Esophagus (tissue), 2 donors: ENCODE results near the gene C8G. TPM values are rescaled to one million over a fixed set of nuclear protein-coding genes. Genes with fewer than 3 reads are reported as not detected.

Experiments used
- H3K27ac ChIP-seq, 2 donors: one replicate each; pipeline ENCODE4 v1.5.1; 2013; ENCODE audit warnings: low read depth in 2 of 2, mild to moderate bottlenecking in 2 of 2, inconsistent platforms in 1 of 2, low read length in 1 of 2, moderate library complexity in 1 of 2
- H3K27me3 ChIP-seq, 2 donors: one replicate each; pipeline ENCODE4 v1.6.1; 2013; ENCODE audit warnings: low read length in 2 of 2, control low read depth in 1 of 2, mild to moderate bottlenecking in 1 of 2; ENCODE audit not compliant: insufficient read depth in 2 of 2, control insufficient read depth in 1 of 2
- H3K36me3 ChIP-seq, 2 donors: one replicate each; pipeline ENCODE4 v1.6.1; 2013; ENCODE audit warnings: low read length in 1 of 2; ENCODE audit not compliant: control insufficient read depth in 2 of 2, insufficient read depth in 2 of 2
- H3K4me1 ChIP-seq, 2 donors: one replicate each; pipeline ENCODE4 v1.6.1; 2013; ENCODE audit warnings: low read length in 1 of 2; ENCODE audit not compliant: control insufficient read depth in 2 of 2, insufficient read depth in 2 of 2
- H3K4me3 ChIP-seq, 2 donors: one replicate each; pipeline ENCODE4 v1.5.1; 2013; ENCODE audit warnings: low read length in 2 of 2, mild to moderate bottlenecking in 2 of 2, low read depth in 1 of 2, moderate library complexity in 1 of 2
- H3K9me3 ChIP-seq, 2 donors: one replicate each; pipeline ENCODE4 v1.6.1; 2013; ENCODE audit warnings: mild to moderate bottlenecking in 2 of 2, low read depth in 1 of 2, low read length in 1 of 2, moderate library complexity in 1 of 2; ENCODE audit not compliant: control insufficient read depth in 2 of 2, insufficient read depth in 1 of 2
- WGBS, 2 donors: extraction: QIAGEN DNeasy Blood & Tissue Kit; methylation state at CpG; one replicate each; pipeline ENCODE4 v1.1.7; 2013; 5-methylcytosine and 5-hydroxymethylcytosine counted together
- polyA plus RNA-seq, 2 donors: library from polyadenylated mRNA; stranded (reverse); fragments of 200-250 nt; gene quantifications; one replicate each; pipeline ENCODE4 v1.2.3, GENCODE V29; 2013
- donor health status: healthy with polysubstance abuse.
- donor health status: Bipolar disorder and iron deficiency.

C8G gene
- polyA plus RNA-seq, 2 donors = 1.2 to 1.8 TPM

DNA sequence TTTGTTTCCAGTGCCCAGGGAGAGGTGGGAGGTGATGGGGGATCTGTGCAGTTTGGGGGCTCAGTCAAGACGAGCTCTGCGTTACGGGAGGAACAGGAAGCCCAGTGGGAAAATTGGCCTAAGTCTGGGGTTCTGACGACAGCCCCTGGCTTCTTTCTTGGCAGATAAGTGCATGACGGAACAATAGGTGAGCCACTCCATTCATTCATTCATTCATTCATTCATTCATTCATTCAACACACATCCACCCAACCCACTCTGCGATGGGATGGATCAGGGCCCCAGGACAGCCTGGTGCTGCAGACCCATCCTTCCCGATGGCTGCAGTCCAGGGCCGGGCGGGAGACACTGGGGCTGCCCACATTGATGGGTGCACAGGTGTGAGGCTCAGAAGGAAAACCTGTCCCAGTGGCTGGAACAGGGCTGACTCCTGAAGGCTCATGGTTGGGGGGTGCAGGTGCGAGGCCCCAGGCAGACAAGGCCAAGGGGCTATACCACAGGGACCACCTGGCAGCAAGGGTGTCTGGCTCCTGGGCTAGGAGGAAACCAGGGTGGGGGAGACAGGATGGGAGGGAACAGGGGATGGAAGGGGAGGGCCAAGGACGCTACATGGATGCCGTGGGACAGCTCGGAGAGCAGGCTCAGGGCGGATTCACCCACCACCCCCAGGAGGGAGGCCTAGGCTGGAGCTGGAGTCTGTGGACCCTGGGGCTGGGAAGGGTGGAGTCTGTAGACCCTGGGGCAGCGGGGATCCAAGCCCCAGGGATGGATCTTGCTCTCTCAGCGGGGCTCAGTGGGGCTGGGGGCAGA lies 35.8 kb downstream of the C8G start:
- no peaks in the 10 kb centered on the region for H3K9me3 ChIP-seq
- no peaks in the 10 kb centered on the region for H3K36me3 ChIP-seq
- peaks cover 0 to 2% of the 10 kb centered on the region in 2 donors for H3K4me1 ChIP-seq
- no peak overlapping the region for H3K4me3 ChIP-seq
- no peak overlapping the region for H3K27ac ChIP-seq
- WGBS, 2 donors = 86% methylated on average over 16 of the region's 16 CpGs
- H3K27me3 ChIP-seq = no peaks in the 10 kb centered on the region

DNA sequence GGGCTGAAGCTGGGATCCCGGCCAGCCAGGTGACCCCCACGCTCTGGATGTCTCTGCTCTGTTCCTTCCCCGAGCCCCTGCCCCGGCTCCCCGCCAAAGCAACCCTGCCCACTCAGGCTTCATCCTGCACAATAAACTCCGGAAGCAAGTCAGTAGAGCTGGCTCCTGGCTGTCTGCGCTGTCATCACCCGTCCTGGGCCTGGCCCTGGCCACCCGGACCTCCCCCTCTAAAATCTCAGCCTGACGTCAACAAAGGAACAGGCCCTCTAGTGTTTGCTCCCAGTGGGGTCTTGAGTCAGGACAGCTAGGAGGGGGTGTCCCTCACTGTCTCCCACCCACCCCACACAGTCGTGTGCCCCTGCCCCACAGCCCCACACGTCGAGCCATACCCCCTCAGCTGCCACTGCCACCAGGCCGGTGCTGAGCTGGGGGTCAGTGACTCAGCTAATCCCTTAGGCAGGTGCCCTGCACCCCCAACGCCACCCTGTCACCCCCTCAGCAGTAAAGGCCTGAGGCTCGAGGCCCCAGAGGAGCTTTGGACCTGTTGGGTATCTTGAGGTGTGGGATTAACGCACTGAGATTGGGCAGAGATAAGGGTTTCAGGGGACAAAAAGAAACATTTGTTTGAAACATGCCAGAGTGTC lies 36.7 kb downstream of the C8G start:
- no peaks in the 10 kb centered on the region for H3K27me3 ChIP-seq
- H3K27ac ChIP-seq = no peak overlapping the region
- H3K4me3 ChIP-seq = no peak overlapping the region
- no peaks in the 10 kb centered on the region for H3K36me3 ChIP-seq
- H3K4me1 ChIP-seq = peaks cover 0 to 2% of the 10 kb centered on the region in 2 donors
- no peaks in the 10 kb centered on the region for H3K9me3 ChIP-seq
- 69 to 73% methylated on average over 17 of the region's 17 CpGs for WGBS, 2 donors

DNA sequence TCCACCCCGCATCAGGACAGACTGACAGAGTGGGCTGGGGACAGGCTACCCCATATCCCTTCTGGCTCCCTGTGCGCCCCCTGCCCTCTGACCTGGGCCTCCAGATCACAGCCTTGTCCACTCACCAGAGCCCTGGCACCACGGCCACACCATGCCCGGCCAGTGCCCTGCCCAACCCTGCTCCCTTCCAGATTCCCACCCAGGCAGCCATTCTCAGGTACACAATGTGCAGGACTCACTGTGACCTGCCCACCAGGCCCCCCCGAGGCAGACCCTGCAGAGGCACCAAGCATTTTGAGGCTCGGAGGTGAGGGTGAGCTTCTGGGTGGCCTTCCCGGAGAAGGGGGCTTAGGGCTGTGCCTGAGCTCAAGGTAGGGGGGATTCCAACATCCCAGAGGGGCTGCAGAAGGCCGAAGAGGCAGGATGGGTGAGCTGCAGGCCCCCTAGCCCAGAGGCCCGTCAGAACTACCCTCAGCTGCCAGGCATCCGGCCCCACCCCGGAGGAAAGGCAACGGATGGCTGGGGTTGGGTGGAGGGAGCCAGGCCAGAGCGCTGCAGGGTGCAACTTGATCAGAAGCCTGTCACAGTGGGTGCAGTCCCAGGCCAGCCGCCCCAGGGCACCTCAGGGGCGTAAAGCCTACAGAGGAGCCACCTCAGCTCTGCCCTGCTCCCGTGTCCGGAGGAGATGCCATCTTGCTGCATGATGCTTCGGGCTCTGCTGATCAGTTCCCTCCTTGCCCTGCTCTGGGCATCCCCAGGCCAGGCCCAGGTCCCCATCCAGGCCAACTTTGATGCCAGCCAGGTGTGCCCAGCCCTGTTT lies 37.4 kb downstream of the C8G start, which contains the start of gene LCNL1:
Gene LCNL1, plus strand, starts transcription at position 762 of the 820 bp plus-strand sequence. CDS start 594 bp downstream, outside the sequence.
- H3K4me1 ChIP-seq = peaks cover 0 to 2% of the 10 kb centered on the region in 2 donors
- H3K4me3 ChIP-seq = no peak within 1 kb of the TSS
- H3K27me3 ChIP-seq = no peaks in the 10 kb centered on the region
- WGBS, 2 donors = 68 to 75% methylated on average over 17 to 18 of the region's 18 CpGs
- H3K27ac ChIP-seq = no peak within 1 kb of the TSS
- no peaks in the 10 kb centered on the region for H3K36me3 ChIP-seq
- no peaks in the 10 kb centered on the region for H3K9me3 ChIP-seq

- Histone ChIP-seq H3K4me3 (no peak overlapping the region), H3K27me3 (no peaks in the 10 kb centered on the region), H3K27ac (no peak overlapping the region), H3K36me3 (no peaks in the 10 kb centered on the region), H3K9me3 (no peaks in the 10 kb centered on the region), H3K4me1 (peaks cover 0 to 2% of the 10 kb centered on the region in 2 donors)
- 83 to 85% methylated on average over 9 of the region's 9 CpGs for WGBS, 2 donors
Observed at GRCh38 chr9:136983167-136983566, 38.1 kb downstream of the C8G start.

GRCh38 chr9:136983656-136984314 lies 38.7 kb downstream of the C8G start:
- Histone ChIP-seq H3K9me3 (no peaks in the 10 kb centered on the region), H3K4me3 (no peak overlapping the region), H3K27me3 (no peaks in the 10 kb centered on the region), H3K36me3 (no peaks in the 10 kb centered on the region), H3K27ac (no peak overlapping the region), H3K4me1 (peaks cover 0 to 2% of the 10 kb centered on the region in 2 donors)
- WGBS, 2 donors = 78 to 82% methylated on average over 11 of the region's 11 CpGs

- Histone ChIP-seq H3K9me3 (no peaks in the 10 kb centered on the region), H3K36me3 (no peaks in the 10 kb centered on the region), H3K27ac (no peak overlapping the region), H3K4me3 (no peak overlapping the region), H3K27me3 (no peaks in the 10 kb centered on the region), H3K4me1 (peaks cover 0 to 2% of the 10 kb centered on the region in 2 donors)
- WGBS, 2 donors = 50 to 55% methylated on average over 27 to 29 of the region's 29 CpGs
Observed at GRCh38 chr9:136984464-136985026, 39.5 kb downstream of the C8G start.

GRCh38 chr9:136985027-136985602 lies 40.1 kb downstream of the C8G start:
- H3K27me3 ChIP-seq = no peaks in the 10 kb centered on the region
- peaks cover 0 to 2% of the 10 kb centered on the region in 2 donors for H3K4me1 ChIP-seq
- H3K9me3 ChIP-seq = no peaks in the 10 kb centered on the region
- WGBS, 2 donors = 9 to 11% methylated on average over 45 to 48 of the region's 48 CpGs
- no peak overlapping the region for H3K27ac ChIP-seq
- no peaks in the 10 kb centered on the region for H3K36me3 ChIP-seq
- H3K4me3 ChIP-seq = no peak overlapping the region

- peaks cover 0 to 2% of the 10 kb centered on the region in 2 donors for H3K4me1 ChIP-seq
- H3K4me3 ChIP-seq = no peak overlapping the region
- WGBS, 2 donors = 34 to 37% methylated on average over 32 to 33 of the region's 33 CpGs
- no peaks in the 10 kb centered on the region for H3K36me3 ChIP-seq
- no peaks in the 10 kb centered on the region for H3K9me3 ChIP-seq
- no peaks in the 10 kb centered on the region for H3K27me3 ChIP-seq
- H3K27ac ChIP-seq = no peak overlapping the region
Observed at GRCh38 chr9:136985853-136986252, 40.8 kb downstream of the C8G start.
